IPS-NIHi7 (cell line): ENCODE data around the gene SMKR1.
"Not testable (repeated sequence)": the region's sequence is repeated elsewhere in the genome, so short reads cannot be mapped to it uniquely, and the experiment has no call there.

Experiments used
- DNase-seq: peaks from one replicate; pipeline ENCODE4 v3.0.0; 2012; ENCODE audit warnings: mixed read lengths; ENCODE audit errors: extremely low spot score

SMKR1 gene

GRCh38 chr7:129525225-129525862 is 23.0 kb downstream of the SMKR1 start:
- no peak for DNase-seq

GRCh38 chr7:129529643-129530042 is 27.3 kb downstream of the SMKR1 start:
- peak; percentile 46 for DNase-seq

- no peak for DNase-seq
Measured at GRCh38 chr7:129530795-129531391, 28.6 kb downstream of the SMKR1 start.

- no peak for DNase-seq
Measured at GRCh38 chr7:129531721-129532120, 29.4 kb downstream of the SMKR1 start.

GRCh38 chr7:129532375-129532774 is 30.0 kb downstream of the SMKR1 start:
- no peak for DNase-seq

GRCh38 chr7:129534558-129535274 is 32.4 kb downstream of the SMKR1 start:
- not testable (repeated sequence) for DNase-seq

GRCh38 chr7:129535896-129536295 is 33.6 kb downstream of the SMKR1 start:
- DNase-seq = no peak

GRCh38 chr7:129536323-129536722 is 34.0 kb downstream of the SMKR1 start:
- no peak for DNase-seq

GRCh38 chr7:129538790-129539189 is 36.5 kb downstream of the SMKR1 start:
- no peak for DNase-seq

GRCh38 chr7:129540340-129540739 is 38.0 kb downstream of the SMKR1 start:
- DNase-seq = no peak

GRCh38 chr7:129544700-129545099 is 42.4 kb downstream of the SMKR1 start:
- DNase-seq = no peak

- no peak for DNase-seq
Measured at GRCh38 chr7:129550693-129551360, 48.5 kb downstream of the SMKR1 start.

GRCh38 chr7:129553899-129554461 is 51.6 kb downstream of the SMKR1 start:
- DNase-seq = no peak

GRCh38 chr7:129556607-129557133 is 54.3 kb downstream of the SMKR1 start:
- DNase-seq = no peak

GRCh38 chr7:129557686-129558481 is 55.6 kb downstream of the SMKR1 start:
- DNase-seq = peak; percentile 68

- DNase-seq = no peak
Measured at GRCh38 chr7:129559564-129559963, 57.2 kb downstream of the SMKR1 start.

GRCh38 chr7:129560831-129561230 is 58.5 kb downstream of the SMKR1 start:
- DNase-seq = no peak

GRCh38 chr7:129561677-129562359 is 59.5 kb downstream of the SMKR1 start:
- peak; percentile 56 for DNase-seq
